Kidney (tissue), 14 donors: ENCODE measurements around the gene LRRC4C. TPM values are rescaled to one million over a fixed set of nuclear protein-coding genes. Genes with fewer than 3 reads are reported as not detected.

Experiments
- DNase-seq, 5 donors: peaks; one replicate each; pipeline ENCODE4 v3.0.0-alpha.2; 2013 to 2020
- FAIRE-seq: peaks from 2 replicates; lab custom pipeline; 2012; peaks lifted over from hg19 to GRCh38; lab: Jason Lieb, UNC
- H3K27ac ChIP-seq, 2 donors: one replicate each; pipeline ENCODE4 v1.7.0; 2013; ENCODE audit warnings: low read depth in 2 of 2, low read length in 2 of 2, inconsistent platforms in 1 of 2
- H3K27me3 ChIP-seq: one replicate; pipeline ENCODE4 v1.7.1; 2013; ENCODE audit warnings: low read length, inconsistent platforms; ENCODE audit not compliant: control insufficient read depth, insufficient read depth
- H3K36me3 ChIP-seq, 3 donors: one replicate each; pipeline versions ENCODE4 v1.7.0 to v1.7.1; 2013; ENCODE audit warnings: low read length in 3 of 3, control low read depth in 1 of 3, inconsistent platforms in 1 of 3; ENCODE audit not compliant: insufficient read depth in 3 of 3, control insufficient read depth in 2 of 3
- H3K4me1 ChIP-seq, 3 donors: one replicate each; pipeline versions ENCODE4 v1.7.0 to v1.7.1; 2013; ENCODE audit warnings: low read length in 3 of 3, inconsistent platforms in 1 of 3, low read depth in 1 of 3; ENCODE audit not compliant: control insufficient read depth in 2 of 3, insufficient read depth in 2 of 3
- H3K4me3 ChIP-seq, 3 donors: one replicate each; pipeline versions ENCODE4 v1.7.0 to v1.8.1; 2013; ENCODE audit warnings: low read length in 3 of 3, control low read depth in 1 of 3, inconsistent platforms in 1 of 3
- H3K9ac ChIP-seq, 3 donors: one replicate each; pipeline versions ENCODE4 v1.7.0 to v1.7.1; 2013; ENCODE audit warnings: low read length in 3 of 3, control low read depth in 1 of 3, inconsistent platforms in 1 of 3
- H3K9me3 ChIP-seq, 3 donors: one replicate each; pipeline versions ENCODE4 v1.7.0 to v1.7.1; 2013; ENCODE audit warnings: low read length in 3 of 3, control low read depth in 1 of 3, inconsistent platforms in 1 of 3; ENCODE audit not compliant: control insufficient read depth in 2 of 3, insufficient read depth in 1 of 3
- CTCF ChIP-seq: IDR thresholded peaks from 3 replicates; pipeline ENCODE4 v1.5.1; 2012; ENCODE audit warnings: mild to moderate bottlenecking, moderate library complexity, borderline replicate concordance; ENCODE audit not compliant: insufficient read depth; ENCODE audit errors: extremely low read depth
- intact Hi-C: fragments of 100-400 bp; cut with DNase I; formaldehyde crosslinking; loops from one replicate; pipeline ENCODE4 v1.11.1; 2022
- polyA plus RNA-seq: library from polyadenylated mRNA; stranded (reverse); fragments of 350-450 nt; fragmentation: Illumina TruSeq; extraction: RNeasy Lipid Tissue Mini Kit (QIAGEN cat#74804); gene quantifications from one replicate; pipeline ENCODE4 v1.2.3, GENCODE V29; 2014; ENCODE audit warnings: low read depth, low replicate concordance; ENCODE audit not compliant: insufficient read depth
- total RNA-seq: library from RNA; stranded (reverse); fragmentation: NEBNext Ultra II Directional; extraction: Animal tissue kit (Norgen Biotek cat#: 25700); gene quantifications from one replicate; pipeline ENCODE4 v1.2.1, GENCODE V29; 2021
- donor health status: control.
- donor health status: control.
- donor health status: control.
- donor health status: control.
- donor health status: control.
- donor health status: DM: yes; HTN: yes; CAD: no.
- donor health status: Normal renal cell carcinoma (clear cell type).

LRRC4C gene
- total and polyA plus RNA-seq, 2 donors from 2014 or later: 0.26 to 1.6 TPM

- FAIRE-seq: no peak
- no peak for DNase-seq
Observed at GRCh38 chr11:40435344-40435743, 1024.1 kb downstream of the LRRC4C start.

DNA sequence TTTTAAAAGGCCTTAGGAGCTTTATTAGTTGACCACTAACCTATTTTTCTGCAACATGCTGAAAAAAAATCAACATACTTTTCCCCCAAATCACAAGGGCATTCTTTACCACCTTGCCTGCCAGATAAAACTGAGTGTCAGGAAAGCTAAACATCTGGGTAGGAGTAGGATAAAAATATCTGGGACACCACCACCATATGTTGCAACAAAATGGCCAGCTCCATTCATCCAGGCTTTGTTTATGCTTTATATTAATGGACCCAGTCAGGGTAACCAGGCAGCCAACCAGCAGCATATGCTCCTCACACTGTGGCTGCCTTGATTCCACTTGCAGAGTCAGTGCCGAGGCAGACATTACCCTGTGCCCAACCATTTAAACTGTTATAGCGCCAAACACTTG lies 1024.5 kb downstream of the LRRC4C start:
- intact Hi-C loops: no loop called here

More at GRCh38 chr11:40435344-40435743, 1024.1 kb downstream of the LRRC4C start:
- TF ChIP-seq CTCF: no peak
- no peak overlapping the region for H3K9ac ChIP-seq
- no peak overlapping the region for H3K4me3 ChIP-seq
- intact Hi-C loops: no loop called here
- H3K27ac ChIP-seq: no peak overlapping the region
- no peaks in the 10 kb centered on the region for H3K27me3 ChIP-seq
- H3K4me1 ChIP-seq: no peaks in the 10 kb centered on the region
- H3K9me3 ChIP-seq: no peaks in the 10 kb centered on the region
- no peaks in the 10 kb centered on the region for H3K36me3 ChIP-seq

DNA sequence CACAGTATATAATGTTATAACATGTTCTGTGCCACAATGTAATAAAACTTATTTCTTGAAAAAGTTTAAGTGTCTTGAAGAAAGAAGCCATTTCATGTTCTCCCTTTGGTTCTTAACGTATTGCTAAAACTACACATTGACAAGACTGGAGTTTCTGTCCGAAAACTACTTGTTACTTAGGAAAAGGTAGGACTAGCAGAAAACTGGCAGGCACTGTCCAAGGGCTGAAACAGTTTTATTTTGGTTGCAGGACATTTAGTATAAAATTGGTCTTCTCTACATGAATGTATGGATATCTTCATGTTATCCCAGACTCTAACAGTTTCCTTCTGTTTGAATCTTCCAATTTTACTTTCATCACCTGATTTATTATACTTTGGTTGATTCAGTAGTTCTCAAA lies 1027.1 kb downstream of the LRRC4C start:
- H3K4me3 ChIP-seq: no peak overlapping the region
- H3K4me1 ChIP-seq: no peaks in the 10 kb centered on the region
- no peak for FAIRE-seq
- TF ChIP-seq CTCF: no peak
- DNase-seq: no peak
- no peaks in the 10 kb centered on the region for H3K36me3 ChIP-seq
- H3K27ac ChIP-seq: no peak overlapping the region
- no peaks in the 10 kb centered on the region for H3K9me3 ChIP-seq
- H3K27me3 ChIP-seq: no peaks in the 10 kb centered on the region
- intact Hi-C loops: no loop called here
- no peak overlapping the region for H3K9ac ChIP-seq

More for the DNA sequence above, 1024.5 kb downstream of the LRRC4C start:
- Histone ChIP-seq H3K27ac (no peak overlapping the region), H3K36me3 (no peaks in the 10 kb centered on the region), H3K4me3 (no peak overlapping the region), H3K4me1 (no peaks in the 10 kb centered on the region), H3K9me3 (no peaks in the 10 kb centered on the region), H3K9ac (no peak overlapping the region), H3K27me3 (no peaks in the 10 kb centered on the region)
- FAIRE-seq (no peak), DNase-seq (no peak)
- TF ChIP-seq CTCF: no peak

- no peak for TF ChIP-seq CTCF
- H3K27ac ChIP-seq: no peak overlapping the region
- intact Hi-C loops: no loop called here
Observed at GRCh38 chr11:40425168-40425567, 1034.3 kb downstream of the LRRC4C start.

More at GRCh38 chr11:40425168-40425567, 1034.3 kb downstream of the LRRC4C start:
- Histone ChIP-seq H3K27me3 (no peaks in the 10 kb centered on the region), H3K9me3 (no peaks in the 10 kb centered on the region), H3K9ac (no peak overlapping the region), H3K4me1 (no peaks in the 10 kb centered on the region), H3K36me3 (no peaks in the 10 kb centered on the region), H3K4me3 (no peak overlapping the region)
- DNase-seq: no peak
- FAIRE-seq: no peak
